ENCODE results near the gene NUMA1. TPM values are rescaled to one million over a fixed set of nuclear protein-coding genes. Genes with fewer than 3 reads are reported as not detected.

The NUMA1 gene
- total and polyA plus RNA-seq, 2 of the 8 experiments (the other 6 are each of a cell fraction or from before 2014, with no cell fraction given), result 101 to 107 TPM

DNA sequence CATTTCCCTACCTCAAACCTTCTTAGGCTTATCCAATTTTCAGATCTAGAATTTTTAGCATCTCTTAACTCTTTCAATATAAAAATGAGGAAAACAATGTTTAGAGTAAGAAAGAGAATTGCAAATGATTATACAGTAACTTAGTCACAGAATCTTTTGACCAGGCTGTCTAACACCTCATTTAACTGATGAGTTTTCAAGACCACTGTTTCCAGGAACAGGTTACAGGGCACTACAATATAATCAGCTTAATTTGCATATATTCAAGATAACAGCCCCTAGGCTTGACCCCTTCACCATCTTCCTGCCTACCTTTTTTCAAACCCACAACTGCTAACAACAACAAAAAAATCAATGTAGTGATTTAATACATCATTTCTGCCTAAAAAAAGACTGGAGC, 12.7 kb downstream of the NUMA1 start:
- Histone ChIP-seq H3K79me2 (ENCODE audit: control insufficient read depth in 1 of 2, insufficient read depth in 2 of 2, low read length in 2 of 2) (peaks cover 6 to 69% of the 10 kb centered on the region in 2 experiments), H3K4ac (replicated peaks; ENCODE audit: insufficient read length, low read depth, low read length) (no peak overlapping the region), H3K23ac (ENCODE audit: insufficient read length) (no peak overlapping the region), H3K4me2 (ENCODE audit: insufficient read depth in 1 of 2, low read depth in 2 of 2, low read length in 2 of 2) (no peak overlapping the region), H2AFZ (ENCODE audit: low read length) (no peak overlapping the region), H4K5ac (ENCODE audit: insufficient read length, low read depth, low read length) (no peak overlapping the region), H3K18ac (ENCODE audit: extremely low read depth, low read length) (no peak overlapping the region), H3K36me3 (ENCODE audit: control insufficient read depth in 2 of 4, insufficient read depth in 4 of 4, low read length in 3 of 4) (peaks cover 0 to 21% (median 6%) of the 10 kb centered on the region in 4 experiments; a peak in 4 of 8 replicates), H3K56ac (replicated peaks; ENCODE audit: insufficient read length, low read depth, low read length) (no peak overlapping the region), H3K4me1 (replicated peaks in 1 of 4; ENCODE audit: control insufficient read depth in 3 of 4, insufficient read depth in 4 of 4, low read length in 3 of 4) (peaks cover 0 to 6% (median 2%) of the 10 kb centered on the region in 4 experiments; a peak in 3 of 7 replicates), H2BK5ac (ENCODE audit: low read depth, low read length) (no peak overlapping the region), H3K23me2 (ENCODE audit: low read depth, low read length) (no peaks in the 10 kb centered on the region), H3K9me3 (ENCODE audit: insufficient read depth in 2 of 2, low read depth in 1 of 2, low read length in 1 of 2) (no peaks in the 10 kb centered on the region), H3K9ac (replicated peaks in 1 of 4; ENCODE audit: extremely low read depth in 1 of 4, low read depth in 3 of 4, low read length in 3 of 4) (no peak overlapping the region), H2BK20ac (ENCODE audit: low read length) (no peak overlapping the region), H4K91ac (replicated peaks; ENCODE audit: insufficient read length, low read length) (no peak overlapping the region), H4K8ac (ENCODE audit: extremely low read depth, insufficient read depth, low read length) (no peak overlapping the region), H2AK5ac (ENCODE audit: low read depth, low read length) (no peak overlapping the region), H3K4me3 (ENCODE audit: extremely low read depth in 1 of 4, insufficient read depth in 2 of 4, low read depth in 3 of 4, low read length in 4 of 4) (no peak overlapping the region), H3K27ac (ENCODE audit: low read depth, low read length) (no peak overlapping the region), H4K20me1 (replicated peaks in 1 of 2; ENCODE audit: control insufficient read depth in 1 of 2, insufficient read depth in 2 of 2, low read length in 2 of 2) (peaks cover 3 to 8% of the 10 kb centered on the region in 2 experiments), H2BK120ac (replicated peaks; ENCODE audit: low read depth, low read length) (no peak overlapping the region), H3K27me3 (replicated peaks in 1 of 4; ENCODE audit: control insufficient read depth in 3 of 4, extremely low read depth in 1 of 4, insufficient read depth in 3 of 4, low read length in 3 of 4) (no peaks in the 10 kb centered on the region), H3K14ac (ENCODE audit: insufficient read length) (no peak overlapping the region), H3K79me1 (ENCODE audit: low read depth, low read length) (peaks cover 6% of the 10 kb centered on the region; the same call in 1 of the 2 replicates), H2BK12ac (ENCODE audit: low read depth, low read length) (no peak overlapping the region), H2BK15ac (ENCODE audit: low read length) (no peak overlapping the region)
- FAIRE-seq (no peak), DNase-seq (ENCODE audit: low read depth in 1 of 2, low spot score in 2 of 2) (no peak)
- TF ChIP-seq SUZ12 (IDR thresholded peaks at IDR 0.05; ENCODE audit: low read length), result no peak
- TF ChIP-seq CEBPB (IDR thresholded peaks at IDR 0.05; ENCODE audit: low read depth, low read length), result no peak
- TF ChIP-seq EGR1 (IDR thresholded peaks at IDR 0.05; ENCODE audit: borderline replicate concordance, low read depth, low read length), result no peak
- no peak for TF ChIP-seq RFX5 (IDR thresholded peaks at IDR 0.05; ENCODE audit: borderline replicate concordance, low read depth, low read length)
- no peak for TF ChIP-seq ATF2 (IDR thresholded peaks at IDR 0.05; ENCODE audit: low read length)
- TF ChIP-seq EZH2 (IDR thresholded peaks at IDR 0.05; ENCODE audit: low read depth, low read length, severe bottlenecking), result no peak
- no peak for TF ChIP-seq SP4 (IDR thresholded peaks at IDR 0.05; ENCODE audit: low read length)
- no peak for TF ChIP-seq SP1 (IDR thresholded peaks at IDR 0.05; ENCODE audit: low read depth, low read length)
- no peak for TF ChIP-seq HDAC2 (IDR thresholded peaks at IDR 0.05; ENCODE audit: borderline replicate concordance in 1 of 2, low read depth in 2 of 2, low read length in 2 of 2)
- POLR2A ChIA-PET (ENCODE audit: partially characterized antibody), result interaction anchor here (1.1 to 1.3 kb wide), 2 partner anchors 27 to 29 kb away, joined by 4 read pairs; no protein-coding TSS in a partner anchor
- CTCF ChIA-PET (ENCODE audit: partially characterized antibody), result interaction anchor here (0.7 to 2.7 kb wide), 6 partner anchors 11 to 90 kb away, joined by 3 to 18 read pairs (median 4); no protein-coding TSS in a partner anchor
